ENCODE results near the gene ARMS2. TPM values are rescaled to one million over a fixed set of nuclear protein-coding genes. Genes with fewer than 3 reads are reported as not detected.

Gene ARMS2
- total RNA-seq, 2 experiments from 2014 or later, result not detected

GRCh38 chr10:122495406-122496340 is 41.2 kb downstream of the ARMS2 start:
- no peaks in the 10 kb centered on the region for H3K36me3 Mint-ChIP-seq (ENCODE audit: low read depth)
- intact Hi-C loops (cut with DNase I, micrococcal nuclease), result no loop called here

DNA sequence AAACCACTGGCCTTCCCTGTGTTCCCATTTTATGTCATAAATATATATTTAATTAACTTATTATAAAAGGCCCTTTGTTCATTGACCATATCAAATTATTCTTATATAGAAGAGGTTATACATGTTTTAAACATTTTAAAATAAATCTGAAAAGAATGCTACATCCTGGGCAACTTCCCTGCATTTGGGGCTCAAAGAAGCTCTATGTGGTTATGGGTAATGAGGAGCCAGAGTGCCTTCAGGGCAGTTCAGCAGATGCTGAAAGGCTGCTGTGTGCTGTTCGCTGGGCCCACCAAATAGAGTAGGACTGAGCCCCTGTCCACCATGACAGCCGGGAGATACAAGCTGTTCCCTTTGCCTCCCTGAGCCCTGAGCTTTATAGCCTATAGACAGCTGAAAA is 42.8 kb downstream of the ARMS2 start:
- no peaks in the 10 kb centered on the region for H3K36me3 ChIP-seq (ENCODE audit: insufficient read depth, low read length)
- no peak for TF ChIP-seq CTCF (IDR thresholded peaks at IDR 0.05)
- H3K4me3 ChIP-seq (ENCODE audit: low read length), result no peak overlapping the region
- H3K4me1 Mint-ChIP-seq (ENCODE audit: low read depth), result peaks cover 10% of the 10 kb centered on the region
- H3K27ac ChIP-seq (ENCODE audit: low read depth in 1 of 2, low read length in 2 of 2), result no peak overlapping the region
- DNase-seq (no peak), ATAC-seq (ENCODE audit: poor library complexity) (no peak)
- H3K4me3 Mint-ChIP-seq, result no peak overlapping the region
- no peaks in the 10 kb centered on the region for H3K27me3 ChIP-seq (ENCODE audit: control insufficient read depth in 1 of 2, insufficient read depth in 2 of 2, low read length in 2 of 2)
- intact Hi-C loops (cut with DNase I, micrococcal nuclease), result no loop called here
- CTCF ChIA-PET, result interaction anchor here (1.9 kb wide), 1 partner anchor 17 kb away, joined by 5 read pairs; no protein-coding TSS in a partner anchor
- H3K36me3 Mint-ChIP-seq (ENCODE audit: low read depth), result no peaks in the 10 kb centered on the region
- POLR2A ChIA-PET, result no interaction called here
- no peaks in the 10 kb centered on the region for H3K9me3 ChIP-seq (ENCODE audit: control insufficient read depth in 1 of 2, insufficient read depth in 1 of 2, low read length in 2 of 2)
- no peaks in the 10 kb centered on the region for H3K9me3 Mint-ChIP-seq
- H3K27ac Mint-ChIP-seq, result no peak overlapping the region
- peaks cover 7% of the 10 kb centered on the region for H3K27me3 Mint-ChIP-seq
- peaks cover 18% of the 10 kb centered on the region for H3K4me1 ChIP-seq (ENCODE audit: insufficient read depth, low read length)

More at GRCh38 chr10:122495406-122496340, 41.2 kb downstream of the ARMS2 start:
- H3K4me3 Mint-ChIP-seq, result peak overlapping the region; percentile 16
- CTCF ChIA-PET, result interaction anchor here (0.9 to 1.9 kb wide), 2 partner anchors 19 to 70 kb away, joined by 4 to 5 read pairs; no protein-coding TSS in a partner anchor
- Histone ChIP-seq H3K9me3 (ENCODE audit: control insufficient read depth in 1 of 2, insufficient read depth in 1 of 2, low read length in 2 of 2) (no peaks in the 10 kb centered on the region), H3K36me3 (ENCODE audit: insufficient read depth, low read length) (no peaks in the 10 kb centered on the region), H3K27me3 (ENCODE audit: control insufficient read depth in 1 of 2, insufficient read depth in 2 of 2, low read length in 2 of 2) (no peaks in the 10 kb centered on the region), H3K4me3 (ENCODE audit: low read length) (no peak overlapping the region), H3K4me1 (ENCODE audit: insufficient read depth, low read length) (peaks cover 33% of the 10 kb centered on the region), H3K27ac (ENCODE audit: low read depth in 1 of 2, low read length in 2 of 2) (no peak overlapping the region)
- peaks cover 19% of the 10 kb centered on the region for H3K4me1 Mint-ChIP-seq (ENCODE audit: low read depth)
- no peak for TF ChIP-seq CTCF (IDR thresholded peaks at IDR 0.05)
- H3K9me3 Mint-ChIP-seq, result no peaks in the 10 kb centered on the region
- H3K27ac Mint-ChIP-seq, result peak overlapping the region; percentile 45
- POLR2A ChIA-PET, result no interaction called here
- DNase-seq, result peak in 6 of 14 experiments; percentile 12 to 64 (median 36)
- peaks cover 7% of the 10 kb centered on the region for H3K27me3 Mint-ChIP-seq
- no peak for ATAC-seq (ENCODE audit: poor library complexity)

DNA sequence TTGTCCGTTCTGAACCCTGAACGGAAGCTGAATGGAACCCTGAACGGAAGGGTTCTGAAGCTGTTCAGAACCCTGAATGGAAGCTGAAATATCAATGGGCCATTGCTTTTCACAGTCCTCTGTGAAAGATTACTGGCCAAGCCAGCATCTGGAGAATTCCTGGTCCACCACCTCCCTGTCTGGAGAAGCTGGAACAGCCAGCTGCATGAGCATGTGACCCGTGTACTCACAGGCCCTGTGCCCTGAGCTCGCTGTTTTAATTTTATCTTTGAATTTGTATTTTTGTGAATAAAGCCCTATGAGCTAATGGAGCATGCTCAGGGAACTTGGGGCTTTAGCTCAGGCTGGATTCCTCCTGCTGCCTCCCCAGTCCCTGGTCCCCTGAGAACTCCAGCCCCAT is 44.1 kb downstream of the ARMS2 start:
- POLR2A ChIA-PET, result no interaction called here
- Histone ChIP-seq H3K4me1 (ENCODE audit: insufficient read depth, low read length) (peaks cover 13% of the 10 kb centered on the region), H3K27ac (ENCODE audit: low read depth in 1 of 2, low read length in 2 of 2) (no peak overlapping the region), H3K27me3 (ENCODE audit: control insufficient read depth in 1 of 2, insufficient read depth in 2 of 2, low read length in 2 of 2) (no peaks in the 10 kb centered on the region), H3K9me3 (ENCODE audit: control insufficient read depth in 1 of 2, insufficient read depth in 1 of 2, low read length in 2 of 2) (no peaks in the 10 kb centered on the region), H3K36me3 (ENCODE audit: insufficient read depth, low read length) (no peaks in the 10 kb centered on the region), H3K4me3 (ENCODE audit: low read length) (no peak overlapping the region)
- ATAC-seq (ENCODE audit: poor library complexity) (no peak), DNase-seq (no peak)
- CTCF ChIA-PET, result no interaction called here
- intact Hi-C loops (cut with DNase I, micrococcal nuclease), result no loop called here
- no peak for TF ChIP-seq CTCF (IDR thresholded peaks at IDR 0.05)
- no peaks in the 10 kb centered on the region for H3K9me3 Mint-ChIP-seq
- H3K27me3 Mint-ChIP-seq, result peaks cover 7% of the 10 kb centered on the region
- H3K36me3 Mint-ChIP-seq (ENCODE audit: low read depth), result no peaks in the 10 kb centered on the region
- H3K4me1 Mint-ChIP-seq (ENCODE audit: low read depth), result peaks cover 10% of the 10 kb centered on the region
- H3K4me3 Mint-ChIP-seq, result no peak overlapping the region
- no peak overlapping the region for H3K27ac Mint-ChIP-seq

Data from CD4-positive, alpha-beta T cell (primary cell).